ENCODE data around the gene GABRB2.

Gene GABRB2

DNA sequence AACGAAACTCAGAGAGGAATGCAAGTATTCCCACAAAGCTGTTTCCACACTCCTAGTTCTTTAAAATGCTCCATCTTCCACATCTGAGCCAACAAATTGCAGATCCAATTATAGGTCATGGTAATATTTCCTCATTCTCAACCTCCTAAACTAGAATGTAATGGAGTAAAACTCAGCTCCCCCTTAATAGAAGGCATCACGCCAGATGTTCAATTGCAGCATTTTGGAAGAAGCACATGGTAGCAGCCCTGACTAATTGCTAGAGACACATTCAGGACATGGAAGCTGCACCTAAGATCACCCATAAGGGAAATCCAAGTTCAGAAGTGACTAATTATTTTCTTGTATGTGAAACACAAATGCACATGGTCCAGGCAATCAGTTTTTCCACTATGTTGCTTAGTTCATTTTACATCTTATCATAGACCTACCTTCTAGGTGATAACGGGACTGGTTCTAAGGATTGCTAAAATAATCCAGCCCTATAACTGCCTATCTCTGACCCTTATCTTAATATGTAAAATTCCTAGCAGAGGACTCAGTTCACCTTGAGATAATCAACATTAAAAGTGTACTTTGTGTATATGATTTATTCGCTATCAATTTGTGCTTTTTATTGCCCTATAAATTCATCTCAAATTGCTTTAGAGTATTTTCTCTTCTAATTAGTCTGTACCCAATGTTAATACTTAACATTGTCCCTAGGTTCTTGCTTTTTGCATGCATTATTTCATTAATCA is 75.1 kb downstream of the GABRB2 start:
- DNase-seq = no peak

- DNase-seq = no peak
These were observed 78.8 kb downstream of the GABRB2 start for GRCh38 chr5:161467703-161468102.

DNA sequence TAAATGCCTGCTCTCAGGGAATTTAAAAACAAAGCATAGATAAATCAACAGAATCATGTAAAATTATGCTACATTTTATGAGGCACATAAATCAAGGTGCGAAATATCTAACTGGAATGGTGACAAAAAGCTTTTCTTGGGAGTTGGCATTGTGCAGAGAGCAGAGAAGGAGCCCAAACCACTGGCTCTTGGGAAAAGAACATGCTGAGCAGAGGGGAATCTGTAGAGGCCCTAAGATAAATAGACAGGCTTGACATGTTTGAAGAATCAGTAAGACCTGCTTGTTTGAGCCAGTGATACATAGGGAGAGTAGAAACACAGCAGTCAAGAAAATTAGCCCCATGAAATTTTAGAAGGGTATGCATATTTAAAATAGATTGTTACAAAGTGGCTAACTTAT is 85.8 kb downstream of the GABRB2 start:
- no peak for DNase-seq

DNA sequence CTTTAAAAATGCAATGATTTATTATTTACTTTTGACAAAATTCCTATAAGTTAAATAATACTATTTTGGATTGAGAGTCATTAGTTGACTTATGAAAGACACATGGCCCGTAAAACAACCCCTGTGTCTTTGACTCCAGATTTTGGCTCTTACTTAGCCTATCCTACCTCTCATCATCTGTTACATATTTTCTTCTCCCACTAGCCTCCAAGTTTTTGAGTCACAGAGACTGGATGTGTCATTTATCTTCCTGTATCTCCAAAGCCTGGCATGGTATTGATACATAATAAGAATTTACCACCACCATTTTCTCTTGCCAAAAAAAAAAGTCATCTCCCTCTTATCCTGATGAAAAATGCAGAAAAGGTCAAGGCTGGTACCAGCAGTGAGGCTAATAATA is 99.9 kb downstream of the GABRB2 start:
- DNase-seq = no peak

DNA sequence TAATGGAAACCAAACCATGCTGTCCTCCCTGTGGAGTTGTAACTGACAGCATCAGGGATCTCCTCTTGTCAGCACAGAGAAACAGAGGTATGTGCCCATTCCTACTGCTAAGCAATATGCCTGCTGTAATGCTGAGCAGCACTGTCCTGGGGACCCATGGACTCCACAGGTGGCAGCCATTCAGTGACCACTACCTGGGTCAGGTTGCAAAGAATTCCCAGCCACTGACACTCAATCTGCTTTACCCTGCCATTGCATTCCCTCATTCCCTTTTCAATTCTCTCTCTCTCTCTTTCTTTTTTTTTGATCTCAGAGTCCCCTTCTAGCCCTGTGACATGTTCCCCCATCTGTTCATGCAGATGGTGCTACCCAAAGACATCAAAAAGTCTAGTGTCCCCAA is 104.1 kb downstream of the GABRB2 start:
- no peak for DNase-seq

- no peak for DNase-seq
These were observed 113.7 kb downstream of the GABRB2 start for GRCh38 chr5:161432798-161433197.

DNA sequence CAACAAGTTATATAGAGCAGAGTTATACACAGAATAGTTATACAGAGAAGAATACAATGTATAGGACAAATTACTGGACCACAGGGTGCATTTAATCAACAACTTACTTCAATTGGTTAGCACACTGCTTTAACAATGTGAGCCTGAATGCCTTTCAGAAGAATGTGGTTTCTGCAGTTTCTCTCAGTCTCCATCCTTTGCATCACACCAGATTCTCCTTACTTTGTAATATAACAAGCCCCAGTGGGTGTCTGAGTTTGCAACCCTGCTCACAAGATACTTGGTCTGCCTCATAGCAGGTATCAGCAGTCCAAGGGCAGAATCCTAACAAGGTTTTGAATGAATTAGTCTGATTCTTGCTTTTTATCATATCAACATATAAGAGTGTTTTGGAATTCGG is 114.6 kb downstream of the GABRB2 start:
- DNase-seq = no peak

DNA sequence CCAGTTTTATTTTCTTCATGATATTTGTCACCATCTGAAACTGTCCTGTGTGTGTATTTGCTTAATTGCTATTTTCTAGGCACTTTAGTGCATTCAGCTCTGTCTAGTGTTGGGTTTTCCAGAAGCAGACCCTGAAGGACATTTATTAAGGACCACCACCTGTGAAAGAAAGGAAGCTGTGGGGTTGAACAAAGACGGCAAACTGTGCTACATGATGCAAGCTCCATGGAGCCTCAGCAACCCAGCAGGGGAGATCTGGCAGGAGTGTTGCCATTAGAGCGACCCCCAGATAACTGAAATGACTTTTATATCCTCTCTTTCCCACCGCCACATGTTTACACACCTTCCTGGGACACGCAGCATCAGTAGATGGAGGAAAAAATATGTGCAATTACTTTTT is 125.5 kb downstream of the GABRB2 start:
- no peak for DNase-seq

DNA sequence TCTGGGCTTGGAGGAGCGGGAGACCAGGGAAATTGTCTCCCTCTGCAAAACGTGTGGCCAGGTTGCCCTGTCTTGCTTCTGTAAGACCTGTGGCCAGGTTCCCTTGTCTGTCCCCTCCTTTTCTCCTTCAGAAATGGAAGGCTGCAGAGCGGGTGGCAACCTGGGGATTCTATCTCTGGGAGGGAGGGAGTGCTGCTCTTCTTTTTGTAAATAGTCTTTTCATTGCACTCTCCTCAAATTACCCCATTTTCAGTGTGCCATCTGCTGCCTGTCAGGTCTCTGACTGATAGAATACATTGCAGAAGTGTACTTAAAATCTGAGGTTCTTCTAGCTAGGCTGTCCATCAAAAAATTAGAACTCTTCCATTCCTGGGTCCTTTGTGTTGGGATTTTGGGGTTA is 126.0 kb downstream of the GABRB2 start:
- no peak for DNase-seq

- no peak for DNase-seq
These were observed 131.6 kb downstream of the GABRB2 start for GRCh38 chr5:161414896-161415295.

DNA sequence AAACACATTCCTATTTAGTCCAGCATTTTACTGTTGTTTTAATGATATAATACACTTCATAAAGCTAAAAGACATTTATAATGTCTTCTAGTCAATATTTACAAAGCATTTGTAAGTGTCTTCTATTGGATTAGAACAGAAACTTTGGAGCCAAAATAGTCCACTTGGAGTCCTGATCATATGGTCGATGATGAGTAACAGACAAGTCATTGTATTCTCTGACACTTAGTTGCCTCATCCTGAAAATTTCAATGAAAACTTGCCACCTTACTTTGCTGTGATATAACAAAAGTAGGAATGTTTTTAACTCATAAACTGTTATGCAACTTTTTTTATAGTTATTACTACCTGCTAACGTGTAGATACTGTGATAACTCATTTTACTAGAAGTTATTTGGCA is 132.5 kb downstream of the GABRB2 start:
- no peak for DNase-seq

- no peak for DNase-seq
These were observed 133.7 kb downstream of the GABRB2 start for GRCh38 chr5:161412792-161413191.

DNA sequence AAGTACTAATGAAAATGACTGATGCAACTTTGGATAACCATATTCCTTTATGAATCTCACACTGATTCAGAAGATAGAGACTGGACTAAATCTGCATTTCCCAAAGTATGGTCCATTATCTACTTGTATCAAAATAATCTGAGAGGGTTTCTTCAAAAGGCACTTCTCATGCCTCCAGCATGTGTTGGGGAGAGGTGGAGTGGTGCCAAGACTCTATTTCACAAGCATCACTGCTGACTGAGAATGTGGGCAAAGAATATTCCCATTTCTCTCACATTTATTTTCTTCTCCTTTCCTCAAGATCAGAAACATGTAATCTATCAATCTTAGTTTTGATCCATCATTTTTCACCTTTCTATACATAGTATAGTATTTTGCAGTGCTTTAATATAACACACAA is 135.4 kb downstream of the GABRB2 start:
- DNase-seq = no peak

GRCh38 chr5:161410640-161411039 is 135.9 kb downstream of the GABRB2 start:
- no peak for DNase-seq

DNA sequence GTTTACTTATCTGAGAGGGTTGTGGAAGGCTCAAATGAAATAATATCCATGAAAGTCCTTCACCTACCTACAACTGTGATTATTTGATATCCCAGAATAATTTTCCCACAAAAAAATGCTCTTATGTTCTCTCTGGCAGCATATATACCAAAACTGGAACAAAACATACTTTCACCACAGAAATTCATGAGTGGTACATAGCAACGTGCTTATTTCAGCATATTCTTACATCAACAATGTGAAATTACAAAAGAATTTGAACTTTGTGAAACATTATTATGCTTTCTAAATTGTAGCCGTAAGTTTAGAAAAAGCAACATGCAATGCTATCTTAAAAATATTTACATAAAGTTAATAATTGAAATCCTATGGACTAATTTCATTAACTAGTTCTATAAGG is 137.1 kb downstream of the GABRB2 start:
- DNase-seq = no peak

GRCh38 chr5:161406880-161407279 is 139.6 kb downstream of the GABRB2 start:
- no peak for DNase-seq

GRCh38 chr5:161403996-161404395 is 142.5 kb downstream of the GABRB2 start:
- no peak for DNase-seq

DNA sequence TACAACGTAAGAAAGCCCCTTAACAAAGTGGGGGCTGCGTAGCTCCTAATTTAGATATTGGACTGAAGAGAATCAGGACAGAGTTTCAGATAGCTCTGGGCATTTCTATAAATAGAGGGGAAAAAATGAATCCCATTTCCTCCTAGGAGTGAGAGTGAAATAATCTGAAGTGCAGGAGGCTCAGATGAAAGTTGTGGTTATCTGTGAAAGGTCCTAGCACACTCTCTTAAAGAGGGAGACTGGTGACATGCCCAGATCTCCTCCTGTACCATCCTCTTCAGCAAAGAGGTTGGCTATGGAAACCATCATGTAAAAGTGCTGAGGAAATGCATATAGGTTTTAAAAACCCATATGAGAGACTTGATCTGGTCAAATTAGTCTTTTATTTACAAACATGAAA is 143.4 kb downstream of the GABRB2 start:
- no peak for DNase-seq

DNA sequence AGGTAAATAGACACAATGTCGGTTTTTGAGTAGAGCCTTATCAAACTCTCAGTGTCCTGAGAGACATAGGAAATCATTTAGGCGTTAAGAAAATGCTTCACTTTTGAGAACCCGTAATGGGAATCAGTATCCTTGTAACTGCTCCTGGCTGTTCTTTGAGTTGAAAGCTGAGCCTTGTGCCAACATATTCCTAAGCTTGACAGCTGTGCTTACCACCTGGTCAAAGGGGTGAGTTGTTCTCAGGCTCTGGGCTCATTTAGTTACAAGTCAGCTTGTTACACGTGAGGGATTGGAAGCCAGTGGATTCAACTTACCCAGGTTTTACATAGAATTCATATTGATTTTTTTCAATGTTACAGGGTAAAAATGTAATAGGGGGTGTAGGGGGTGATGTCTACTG is 145.9 kb downstream of the GABRB2 start:
- no peak for DNase-seq

GRCh38 chr5:161399996-161400562 is 146.4 kb downstream of the GABRB2 start:
- DNase-seq = no peak

- no peak for DNase-seq
These were observed 149.1 kb downstream of the GABRB2 start for GRCh38 chr5:161397448-161397847.

DNA sequence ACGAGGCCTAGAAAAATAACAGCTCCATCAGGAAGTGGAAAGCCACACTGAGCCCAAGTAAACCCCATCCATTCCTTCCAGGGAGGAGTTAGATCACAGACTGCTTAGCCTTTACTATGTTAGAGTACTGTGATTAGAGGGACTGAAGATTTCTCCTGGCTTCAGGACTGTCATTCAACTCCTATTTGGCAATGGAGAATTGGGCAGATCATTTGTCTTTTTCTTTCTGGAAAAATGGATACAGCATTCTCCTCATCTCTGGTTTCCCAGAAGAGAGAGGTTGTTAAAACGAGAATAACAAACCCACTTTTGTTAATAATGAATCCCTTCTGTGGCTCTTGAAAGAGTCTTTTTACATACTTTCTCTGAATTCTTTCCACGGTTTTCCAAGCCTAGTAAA is 150.4 kb downstream of the GABRB2 start:
- DNase-seq = no peak

DNA sequence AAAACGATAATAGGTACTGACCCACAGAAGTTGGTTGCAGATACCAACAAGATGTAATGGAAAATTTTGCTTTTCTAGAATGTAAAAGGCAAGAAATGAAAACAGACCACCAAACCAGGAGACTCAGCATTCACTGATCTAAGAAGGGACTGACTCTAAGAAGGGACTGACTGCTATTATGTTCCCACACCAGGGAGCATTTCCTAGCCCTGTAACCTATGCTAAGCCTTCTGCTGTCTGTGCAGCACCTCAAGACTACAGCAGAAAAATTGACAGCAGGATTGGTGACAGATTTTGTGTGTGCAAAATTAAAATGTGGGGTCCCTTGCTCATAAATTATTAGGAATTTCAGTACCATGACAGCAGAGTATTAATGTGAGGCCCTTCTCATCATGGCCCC is 154.8 kb downstream of the GABRB2 start:
- DNase-seq = no peak

GRCh38 chr5:161391016-161391415 is 155.5 kb downstream of the GABRB2 start:
- DNase-seq = no peak

DNA sequence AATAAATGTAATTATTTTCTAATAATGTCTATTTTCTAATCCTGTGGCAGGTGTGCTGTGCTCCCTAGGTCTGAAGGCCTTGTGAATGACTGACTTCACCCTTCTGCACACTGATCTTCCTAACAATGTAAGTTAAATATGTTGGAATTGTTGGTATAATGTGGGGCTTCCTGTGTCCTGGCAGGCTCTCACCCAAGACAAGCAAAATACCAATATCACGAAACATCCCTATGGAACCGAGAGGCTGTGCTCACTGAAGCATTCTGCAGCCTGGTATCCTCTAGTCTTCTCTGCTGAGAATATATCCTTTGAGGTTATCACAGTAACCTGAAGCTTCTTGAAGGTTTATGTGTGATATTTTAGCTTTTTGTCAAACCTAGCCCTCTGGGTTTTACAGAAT is 159.4 kb downstream of the GABRB2 start:
- DNase-seq = no peak
